Activated CD4-positive, alpha-beta T cell treated with anti-CD3 and anti-CD28 coated beads, Interleukin-2, amount 50 U/mL, for 16 hours (primary cell): Measurements from ENCODE around the gene CDH5.
A peak's percentile ranks its signal among the peaks of the same experiment; 100 is the strongest.

Experiments
- DNase-seq: peaks from one replicate; pipeline ENCODE4 v3.0.0-alpha.2; 2020

The CDH5 gene

DNA sequence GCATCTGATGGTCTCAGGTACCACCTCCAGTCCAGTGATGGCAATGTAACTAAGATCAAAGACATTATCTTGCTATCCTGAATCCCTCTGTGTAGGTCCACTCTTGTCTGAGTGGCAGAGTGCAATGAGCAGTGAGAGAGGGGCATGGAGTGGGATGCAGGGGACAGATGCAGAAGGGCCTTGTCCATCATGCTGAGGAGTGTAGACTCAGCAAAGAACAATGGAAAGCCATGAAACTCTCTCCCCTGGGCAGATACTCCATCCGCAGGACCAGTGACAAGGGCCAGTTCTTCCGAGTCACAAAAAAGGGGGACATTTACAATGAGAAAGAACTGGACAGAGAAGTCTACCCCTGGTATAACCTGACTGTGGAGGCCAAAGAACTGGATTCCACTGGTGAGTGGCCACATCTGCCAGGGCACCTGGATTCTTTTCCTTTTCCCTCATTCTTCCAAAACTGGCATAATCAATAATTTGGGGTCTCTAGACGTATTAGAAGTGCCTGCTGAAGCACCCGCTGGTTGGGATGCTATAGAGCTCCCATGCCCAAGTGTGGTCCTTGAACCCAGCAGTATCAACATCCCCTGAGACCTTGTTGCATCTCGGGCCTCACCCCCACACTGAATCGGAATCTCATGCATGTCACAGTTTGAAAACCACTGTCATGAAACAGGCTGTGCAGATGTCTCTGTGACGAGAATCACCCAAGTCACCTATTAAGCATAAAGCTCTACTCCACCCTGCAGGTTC, 29.5 kb downstream of the CDH5 start:
- DNase-seq, result no peak

DNA sequence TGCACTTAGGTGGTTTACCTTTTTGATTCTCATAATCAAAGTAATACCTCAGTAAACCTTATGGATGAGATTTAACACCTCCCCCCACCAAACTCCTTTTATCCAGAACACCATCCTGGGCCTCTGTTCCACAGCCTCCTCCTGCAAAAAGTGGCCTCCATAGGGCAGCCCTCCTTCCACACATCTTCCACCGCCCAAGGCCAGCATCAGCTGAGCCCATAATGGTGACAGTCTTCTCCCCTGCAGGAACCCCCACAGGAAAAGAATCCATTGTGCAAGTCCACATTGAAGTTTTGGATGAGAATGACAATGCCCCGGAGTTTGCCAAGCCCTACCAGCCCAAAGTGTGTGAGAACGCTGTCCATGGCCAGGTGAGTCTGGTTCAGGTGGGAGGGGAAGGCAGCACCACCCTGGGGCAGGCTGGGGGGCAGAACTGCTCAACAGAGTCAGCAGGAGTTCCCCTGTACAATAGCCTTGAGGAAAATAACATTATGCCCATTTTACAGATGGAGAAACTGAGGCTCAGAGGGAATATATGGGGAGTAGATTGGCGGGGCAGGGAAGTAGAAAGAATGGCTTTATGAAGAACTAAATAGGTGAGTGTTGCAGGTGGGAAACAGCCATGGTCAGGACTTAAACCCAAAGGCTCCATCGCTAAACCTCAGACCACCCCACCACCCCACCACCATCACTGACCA, 31.4 kb downstream of the CDH5 start:
- DNase-seq, result no peak

DNA sequence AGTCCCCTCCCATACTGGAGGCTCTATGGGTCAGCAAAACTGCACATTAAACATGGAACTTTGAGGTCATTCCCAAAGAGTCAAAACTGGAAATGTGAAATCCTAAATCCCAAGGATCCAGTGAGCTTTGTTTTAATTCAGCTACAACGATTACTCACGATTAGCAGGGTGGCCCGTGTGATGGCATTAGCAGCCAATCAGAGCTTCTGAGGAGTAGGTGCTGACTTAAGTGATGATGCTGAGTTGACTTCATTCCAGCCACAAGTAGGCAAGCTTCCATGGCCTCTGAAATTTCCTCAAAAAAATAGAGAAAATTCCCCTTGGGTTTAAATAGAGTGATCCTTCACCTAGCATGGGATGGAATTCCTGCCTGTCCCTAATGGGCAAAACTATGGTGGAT, 32.5 kb downstream of the CDH5 start:
- DNase-seq, result no peak

DNA sequence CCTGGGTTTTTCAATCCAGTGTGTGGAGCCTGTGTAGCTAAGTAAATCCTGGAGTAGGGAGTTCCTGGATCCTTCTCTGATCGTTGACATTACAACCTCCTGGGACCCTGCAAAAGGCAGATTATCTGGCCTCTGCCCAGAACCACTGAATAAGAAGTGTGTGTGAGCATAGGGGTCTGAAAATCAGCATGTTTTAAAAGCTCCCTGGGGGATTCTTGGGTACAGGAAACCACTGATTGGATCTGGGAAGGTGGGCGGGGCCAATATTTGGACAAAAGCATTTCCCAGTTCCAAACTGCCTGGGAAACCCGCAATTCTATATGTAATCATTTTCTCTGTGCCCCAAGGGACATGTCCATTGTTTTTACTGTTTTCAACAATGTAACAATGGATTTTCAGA, 33.4 kb downstream of the CDH5 start:
- no peak for DNase-seq

DNA sequence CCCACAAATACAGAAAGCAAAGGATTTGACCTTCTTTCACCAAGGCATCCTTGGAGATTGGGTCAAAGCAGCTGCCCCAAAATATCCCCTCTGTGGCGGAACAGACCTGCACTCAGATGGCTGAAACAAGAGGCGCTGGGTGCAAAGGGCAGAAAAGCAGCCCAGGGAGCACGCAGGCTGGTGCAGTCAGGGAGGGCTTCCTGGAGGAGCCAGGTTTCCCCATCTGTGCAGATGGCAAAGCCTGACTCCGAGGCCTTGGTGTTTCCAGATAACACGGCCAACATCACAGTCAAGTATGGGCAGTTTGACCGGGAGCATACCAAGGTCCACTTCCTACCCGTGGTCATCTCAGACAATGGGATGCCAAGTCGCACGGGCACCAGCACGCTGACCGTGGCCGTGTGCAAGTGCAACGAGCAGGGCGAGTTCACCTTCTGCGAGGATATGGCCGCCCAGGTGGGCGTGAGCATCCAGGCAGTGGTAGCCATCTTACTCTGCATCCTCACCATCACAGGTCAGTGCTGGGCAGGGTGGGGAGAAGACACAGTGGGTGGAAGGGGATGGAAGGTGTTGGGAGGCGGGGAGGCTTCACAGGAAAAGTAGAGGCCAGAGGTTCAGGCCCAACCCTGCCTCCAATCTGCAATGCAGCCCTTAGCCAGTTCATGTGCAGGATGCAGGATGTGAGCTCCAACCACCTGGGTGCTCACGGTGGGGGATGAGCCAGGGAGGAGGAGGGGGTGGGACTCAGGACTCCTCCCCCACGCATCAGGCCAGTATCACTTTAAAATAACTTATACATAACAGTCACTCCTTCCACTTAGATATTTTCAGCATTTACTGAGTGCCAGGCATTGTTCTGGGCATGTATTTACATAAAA, 34.3 kb downstream of the CDH5 start:
- DNase-seq, result no peak

DNA sequence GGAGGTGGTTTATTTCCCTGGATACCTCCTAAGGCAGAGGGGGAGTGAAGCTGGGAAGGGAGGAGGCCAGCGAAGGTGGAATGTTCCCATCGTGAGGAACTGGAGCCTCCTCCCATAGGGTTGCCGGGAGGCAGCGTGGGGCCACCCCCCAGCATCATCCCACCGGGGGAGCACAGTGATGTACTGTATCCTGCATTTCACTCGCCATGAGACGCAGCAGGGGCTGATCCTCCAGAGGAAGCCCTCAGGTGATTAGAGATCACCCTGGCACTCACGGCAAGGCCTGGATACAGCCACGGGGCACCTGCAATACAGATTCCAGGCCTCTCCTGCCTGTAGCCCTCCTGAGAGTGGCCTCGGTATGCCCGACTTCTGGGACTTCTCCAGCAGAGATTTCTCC, 35.1 kb downstream of the CDH5 start:
- DNase-seq, result no peak

DNA sequence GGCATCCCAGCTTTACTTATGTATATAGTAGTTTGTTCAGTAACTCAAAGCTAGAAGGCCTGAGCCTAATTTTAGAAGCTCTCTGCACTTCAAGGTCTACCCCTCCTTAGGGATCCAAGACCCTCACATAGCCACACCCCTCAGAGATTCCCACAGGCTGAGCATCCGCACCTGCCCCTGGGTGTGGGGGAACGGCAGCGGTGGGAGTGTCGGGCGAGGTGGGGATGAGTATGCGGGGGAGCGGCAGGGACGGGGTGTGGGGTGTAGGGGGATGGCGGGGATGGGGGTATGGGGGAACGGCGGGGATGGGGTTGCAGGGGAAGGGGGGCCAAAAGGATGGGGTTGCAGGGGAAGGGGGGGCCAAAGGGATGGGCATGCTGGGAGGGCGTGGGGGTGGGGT, 35.7 kb downstream of the CDH5 start:
- no peak for DNase-seq

DNA sequence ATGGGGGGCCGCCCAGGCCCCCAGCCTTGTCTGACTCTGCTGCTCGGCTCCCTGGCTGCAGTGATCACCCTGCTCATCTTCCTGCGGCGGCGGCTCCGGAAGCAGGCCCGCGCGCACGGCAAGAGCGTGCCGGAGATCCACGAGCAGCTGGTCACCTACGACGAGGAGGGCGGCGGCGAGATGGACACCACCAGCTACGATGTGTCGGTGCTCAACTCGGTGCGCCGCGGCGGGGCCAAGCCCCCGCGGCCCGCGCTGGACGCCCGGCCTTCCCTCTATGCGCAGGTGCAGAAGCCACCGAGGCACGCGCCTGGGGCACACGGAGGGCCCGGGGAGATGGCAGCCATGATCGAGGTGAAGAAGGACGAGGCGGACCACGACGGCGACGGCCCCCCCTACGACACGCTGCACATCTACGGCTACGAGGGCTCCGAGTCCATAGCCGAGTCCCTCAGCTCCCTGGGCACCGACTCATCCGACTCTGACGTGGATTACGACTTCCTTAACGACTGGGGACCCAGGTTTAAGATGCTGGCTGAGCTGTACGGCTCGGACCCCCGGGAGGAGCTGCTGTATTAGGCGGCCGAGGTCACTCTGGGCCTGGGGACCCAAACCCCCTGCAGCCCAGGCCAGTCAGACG, 36.2 kb downstream of the CDH5 start:
- no peak for DNase-seq

DNA sequence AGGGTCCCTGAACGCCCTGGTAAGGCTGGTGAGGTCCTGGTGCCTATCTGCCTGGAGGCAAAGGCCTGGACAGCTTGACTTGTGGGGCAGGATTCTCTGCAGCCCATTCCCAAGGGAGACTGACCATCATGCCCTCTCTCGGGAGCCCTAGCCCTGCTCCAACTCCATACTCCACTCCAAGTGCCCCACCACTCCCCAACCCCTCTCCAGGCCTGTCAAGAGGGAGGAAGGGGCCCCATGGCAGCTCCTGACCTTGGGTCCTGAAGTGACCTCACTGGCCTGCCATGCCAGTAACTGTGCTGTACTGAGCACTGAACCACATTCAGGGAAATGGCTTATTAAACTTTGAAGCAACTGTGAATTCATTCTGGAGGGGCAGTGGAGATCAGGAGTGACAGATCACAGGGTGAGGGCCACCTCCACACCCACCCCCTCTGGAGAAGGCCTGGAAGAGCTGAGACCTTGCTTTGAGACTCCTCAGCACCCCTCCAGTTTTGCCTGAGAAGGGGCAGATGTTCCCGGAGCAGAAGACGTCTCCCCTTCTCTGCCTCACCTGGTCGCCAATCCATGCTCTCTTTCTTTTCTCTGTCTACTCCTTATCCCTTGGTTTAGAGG, 37.1 kb downstream of the CDH5 start:
- no peak for DNase-seq

DNA sequence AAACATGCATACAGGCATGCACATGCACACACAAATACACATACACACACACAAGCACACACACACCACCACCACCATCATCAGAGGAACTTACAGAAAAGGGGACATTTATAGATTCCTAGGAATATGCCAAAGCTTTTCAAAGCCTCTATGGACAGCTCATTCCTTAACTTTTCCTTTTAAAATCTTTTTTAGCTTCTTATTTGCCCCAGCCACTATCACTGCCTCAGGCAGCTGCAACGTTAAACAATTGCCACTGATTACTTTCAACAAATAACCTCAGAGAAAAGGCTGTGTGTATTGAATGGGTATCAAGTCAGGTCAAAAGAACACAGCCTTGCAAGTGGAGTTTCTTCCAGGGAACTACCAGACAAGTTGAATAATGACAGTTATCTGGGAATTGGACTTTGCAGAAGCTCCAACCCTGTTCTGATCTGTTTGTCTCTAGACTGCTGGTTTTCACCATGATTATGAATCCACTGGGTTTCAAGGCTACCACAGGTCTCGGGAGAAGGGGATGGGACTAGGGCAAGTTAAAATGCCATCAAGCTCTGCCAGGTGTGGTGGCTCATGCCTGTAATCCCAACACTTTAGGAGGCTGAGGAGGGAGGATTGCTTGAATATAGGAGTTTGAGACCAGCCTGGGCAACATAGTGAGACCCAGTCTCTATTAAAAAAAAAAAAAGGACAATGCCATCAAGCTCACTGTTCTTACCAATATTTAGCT, 38.7 kb downstream of the CDH5 start:
- no peak for DNase-seq

DNA sequence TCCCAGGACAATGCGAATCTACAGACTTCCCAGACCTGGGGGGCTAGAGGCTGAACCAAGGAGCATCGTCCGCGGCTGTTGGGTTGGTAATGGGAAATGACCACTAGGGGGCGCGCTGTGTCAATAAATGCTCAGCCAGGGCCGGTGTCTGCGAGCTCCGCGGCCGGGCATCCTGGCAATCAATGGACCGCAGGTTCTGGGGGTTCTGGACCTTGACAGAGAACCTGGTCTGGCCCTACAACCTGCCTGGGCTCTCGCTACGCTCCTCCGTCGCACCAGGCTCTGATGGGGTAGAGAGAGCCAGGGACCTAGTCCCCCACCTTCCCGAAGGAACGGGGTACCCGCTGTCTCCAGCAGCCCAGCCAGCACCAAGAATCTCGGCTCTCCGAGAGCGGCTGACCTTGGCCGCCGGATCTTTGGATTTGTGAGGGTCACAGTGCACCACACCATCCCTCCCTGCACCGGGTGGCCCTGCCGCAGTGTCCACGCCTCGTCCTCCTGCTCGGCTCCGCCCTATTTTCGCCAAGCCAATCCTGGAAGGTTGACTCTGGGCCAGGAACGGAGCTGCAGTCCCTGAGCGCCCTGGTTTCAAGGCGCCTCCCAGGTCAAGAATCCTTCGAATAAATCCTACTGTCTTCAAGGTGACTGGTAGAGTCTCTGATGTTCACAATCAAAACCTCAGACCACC, 40.2 kb downstream of the CDH5 start:
- DNase-seq, result peak; percentile 85

DNA sequence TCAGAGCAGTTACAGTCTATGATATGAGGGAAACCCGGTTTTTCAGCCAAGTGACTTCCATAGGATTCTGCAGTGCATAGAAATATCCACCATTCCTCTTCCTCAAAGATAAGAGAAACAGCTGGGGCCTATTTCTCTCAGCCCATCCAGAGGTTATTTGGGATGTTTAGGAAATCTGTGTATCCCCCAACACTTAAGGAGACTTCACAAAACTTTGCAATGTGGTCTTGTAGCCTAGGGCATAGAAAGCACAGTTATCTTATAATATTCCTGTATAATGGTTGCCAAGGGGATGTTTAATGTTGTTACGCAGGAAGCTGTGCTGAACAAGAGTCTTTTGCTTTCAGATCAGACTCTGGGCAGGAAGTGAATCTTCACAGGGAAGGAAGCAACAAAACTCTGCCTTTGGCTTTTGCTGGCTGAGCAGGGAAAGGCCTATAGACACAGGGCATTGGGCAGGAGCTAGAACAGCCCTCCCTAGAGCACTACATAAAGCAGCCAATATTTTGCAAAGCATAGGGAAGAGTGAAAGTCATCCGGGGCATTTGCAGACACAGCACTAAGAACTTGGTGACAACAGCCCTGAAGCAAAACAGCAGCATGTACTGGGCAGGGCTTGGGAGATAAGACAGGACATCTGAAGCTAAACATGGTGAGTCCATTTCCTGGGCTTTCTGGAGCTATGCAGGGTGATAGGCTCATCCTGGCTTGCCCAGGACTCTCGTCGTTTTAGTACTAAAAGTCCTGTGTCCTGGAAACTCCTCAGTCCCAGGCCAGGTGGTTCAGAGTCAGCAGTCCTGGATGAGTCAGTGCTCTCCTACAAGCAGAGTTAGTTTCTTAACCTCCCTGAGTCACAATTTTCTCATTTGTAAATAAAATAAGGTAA, 41.9 kb downstream of the CDH5 start:
- peak; percentile 54 for DNase-seq

DNA sequence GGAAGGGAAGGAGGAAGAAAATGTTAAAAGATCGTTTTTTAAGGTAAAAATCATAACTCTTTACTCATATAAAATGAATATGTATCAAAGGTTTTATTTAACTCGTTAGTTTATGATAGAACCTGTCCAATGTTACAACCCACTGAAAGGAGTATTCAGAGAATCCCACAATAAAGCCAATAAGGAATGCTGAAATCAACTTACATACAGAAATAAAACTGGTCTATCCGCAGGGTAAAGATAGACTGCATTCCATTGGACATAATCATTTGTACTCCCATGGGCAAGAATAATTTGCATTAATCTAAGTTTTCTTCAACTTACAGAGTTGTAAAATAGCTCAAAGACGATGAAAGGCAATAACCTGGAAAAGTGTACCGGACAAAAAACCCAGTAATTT, 42.7 kb downstream of the CDH5 start:
- DNase-seq, result no peak

DNA sequence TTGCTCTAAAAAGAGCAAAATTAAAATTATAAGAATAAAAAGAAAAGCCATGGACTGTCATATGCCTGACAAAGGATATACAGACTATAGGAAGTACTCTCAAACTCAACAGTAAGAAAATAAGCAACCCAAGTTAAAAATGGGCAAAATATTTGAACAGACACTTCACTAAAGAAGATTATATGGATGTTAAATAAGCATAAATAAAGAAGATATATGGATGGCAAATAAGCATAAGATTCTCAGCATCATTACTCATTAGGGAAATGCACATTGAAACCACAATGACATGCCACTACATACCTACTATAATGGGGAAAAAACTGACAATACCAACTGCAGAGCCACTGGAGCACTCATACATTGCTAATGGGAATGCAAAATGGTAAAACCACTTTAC, 45.7 kb downstream of the CDH5 start:
- no peak for DNase-seq

DNA sequence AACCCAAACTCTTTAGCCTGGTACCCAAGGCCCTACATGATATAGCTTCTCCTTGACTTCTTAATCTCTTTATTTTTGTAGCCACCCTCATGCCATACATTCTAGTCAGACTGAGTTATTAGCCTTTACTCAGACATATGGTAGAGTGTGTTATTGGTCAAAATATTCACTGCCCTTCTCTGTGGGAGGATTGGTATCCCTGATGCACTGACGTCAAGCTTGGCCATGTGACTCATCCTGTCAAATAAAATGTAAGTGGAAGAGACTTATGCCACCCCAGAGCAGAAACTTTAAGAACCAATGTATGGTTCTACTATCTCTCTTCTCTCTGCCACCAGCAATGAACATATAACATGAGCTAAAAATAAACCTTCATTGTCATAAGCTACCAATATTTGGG, 48.4 kb downstream of the CDH5 start:
- no peak for DNase-seq

DNA sequence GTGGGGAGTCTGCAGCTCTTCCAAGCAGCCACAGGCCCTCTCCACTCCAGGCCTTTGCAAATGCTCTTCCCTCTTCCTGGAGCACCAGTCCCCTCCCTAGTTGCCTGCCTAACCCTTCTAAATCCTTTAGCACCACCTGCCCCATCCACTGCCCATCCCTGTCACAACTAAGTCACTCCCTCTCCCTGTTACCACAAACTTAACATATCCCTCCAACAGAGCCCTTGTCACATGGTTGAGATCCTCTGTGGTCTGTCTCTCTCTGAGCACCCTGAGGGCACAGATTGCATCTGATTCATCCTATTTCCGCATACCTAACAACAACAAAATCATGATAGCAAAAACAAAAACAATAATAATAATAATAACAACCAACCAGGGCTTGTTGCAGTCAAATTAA, 49.6 kb downstream of the CDH5 start:
- DNase-seq, result no peak

DNA sequence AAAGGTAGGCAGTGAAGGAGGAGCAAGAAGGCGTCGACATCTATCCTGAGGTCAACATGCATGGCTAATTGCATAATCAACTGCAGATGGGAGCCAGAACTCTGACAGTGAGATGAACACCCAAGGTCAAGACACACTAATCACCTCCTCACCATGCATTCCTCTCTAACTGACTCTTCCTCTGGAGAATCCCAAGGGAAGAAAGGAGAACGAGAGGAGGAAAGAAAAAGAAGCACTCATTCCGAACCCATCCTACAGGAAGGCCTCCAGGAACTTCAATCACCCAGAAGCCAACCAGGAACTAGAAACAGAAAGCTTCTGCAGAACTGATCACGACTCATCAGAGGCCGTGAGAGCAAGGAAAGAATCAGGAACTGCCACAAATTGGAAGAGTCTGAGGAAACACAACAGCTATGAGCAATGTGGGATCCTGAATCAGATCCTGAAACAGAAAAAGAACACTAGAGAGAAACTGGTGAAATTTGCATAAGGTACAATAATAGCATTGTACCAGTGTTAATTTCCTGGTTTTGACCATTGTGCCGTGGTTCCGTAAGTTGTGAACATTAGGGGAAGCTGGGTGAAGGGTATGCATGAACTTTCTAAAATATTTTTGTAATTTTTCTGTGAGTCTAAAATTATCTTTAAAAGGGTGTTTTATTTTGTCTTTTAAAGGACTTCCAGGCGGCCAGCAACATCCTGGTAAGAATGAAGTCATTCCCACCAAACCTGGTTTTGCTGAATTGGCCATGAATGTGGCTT, 50.6 kb downstream of the CDH5 start:
- no peak for DNase-seq

DNA sequence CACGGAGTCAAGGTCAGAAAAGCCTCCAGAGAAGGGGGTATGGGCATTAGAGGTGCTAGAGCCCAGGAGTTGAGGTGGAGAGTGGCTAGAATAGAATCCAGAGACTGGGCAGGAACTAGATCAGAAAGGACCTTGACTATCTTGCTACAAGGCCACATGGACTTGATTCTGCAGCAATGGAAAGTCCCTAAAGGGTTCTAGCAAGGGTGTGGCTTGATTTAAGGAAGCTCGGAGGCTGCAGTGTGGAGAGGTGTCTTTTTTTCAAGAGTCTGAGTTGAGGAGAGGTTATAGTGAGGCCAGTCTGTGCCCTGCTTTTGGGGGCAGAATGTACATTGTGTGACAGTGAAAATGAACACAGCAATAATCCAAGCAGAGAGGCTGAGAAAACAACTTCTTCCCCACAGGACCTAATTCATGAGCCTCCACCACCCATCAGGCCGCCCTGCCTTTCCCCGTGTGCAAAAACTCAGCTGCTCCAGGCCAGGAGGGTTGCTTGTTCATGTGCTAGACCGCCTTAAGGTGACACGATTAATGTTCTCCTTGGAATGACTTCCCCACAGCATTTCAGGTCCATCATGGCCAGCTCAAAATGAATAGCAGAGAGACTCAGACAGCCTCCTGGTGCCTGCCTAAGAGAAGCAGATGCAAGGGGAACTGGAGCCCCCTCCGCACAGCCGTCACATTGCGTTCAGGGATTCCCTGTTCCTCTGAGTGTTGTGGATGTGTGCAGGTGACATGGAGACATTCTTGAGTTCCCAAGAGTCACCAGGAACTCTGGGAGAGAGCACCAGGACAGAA, 51.9 kb downstream of the CDH5 start:
- DNase-seq, result no peak

DNA sequence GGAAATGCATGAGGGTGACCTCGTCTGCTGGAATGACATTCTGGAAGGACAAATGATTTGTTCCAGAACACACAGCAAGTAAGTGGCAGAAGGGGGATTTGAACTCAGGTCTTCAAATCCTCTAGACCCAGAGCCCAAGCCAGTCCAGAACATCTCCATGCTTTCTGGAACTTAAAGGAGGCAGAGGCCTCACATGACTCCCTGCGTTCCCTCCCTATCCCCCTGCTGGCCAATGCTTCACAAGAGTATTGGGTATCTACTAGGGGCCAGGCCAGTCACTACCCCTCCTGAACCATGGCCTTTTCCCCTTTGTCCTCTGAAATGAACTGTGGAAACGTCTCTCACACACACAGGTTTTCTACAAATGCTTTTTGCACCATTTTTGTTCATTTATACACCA, 53.0 kb downstream of the CDH5 start:
- DNase-seq, result no peak
